Heart left ventricle (tissue), 16 donors: ENCODE measurements around the gene CRISPLD2. TPM values are rescaled to one million over a fixed set of nuclear protein-coding genes. Genes with fewer than 3 reads are reported as not detected.

Source experiments
- ATAC-seq, 4 donors: fragments of 200-7000 bp; cut with Tn5 transposase; one replicate each; pipeline ENCODE4 v1.9.1; 2020 to 2022; ENCODE audit warnings: moderate library complexity in 4 of 4, mild to moderate bottlenecking in 3 of 4, moderate number of reproducible peaks in 1 of 4
- DNase-seq, 5 donors: peaks; one replicate each; pipeline ENCODE4 v3.0.0-alpha.2; 2020
- H3K27ac ChIP-seq, 12 donors: fragments of 200-600 bp; sonication (generic) in 4 of 12; one replicate each; pipeline versions ENCODE4 v1.5.0 to v1.8.0; 2016 to 2022; ENCODE audit warnings: mild to moderate bottlenecking in 2 of 12
- H3K27me3 ChIP-seq, 9 donors: fragments of 200-600 bp; sonication (generic) in 2 of 9; one replicate each; pipeline versions ENCODE4 v1.5.1 to v1.8.0; 2016 to 2022; ENCODE audit warnings: mild to moderate bottlenecking in 3 of 9
- H3K36me3 ChIP-seq, 9 donors: fragments of 200-600 bp; sonication (generic) in 2 of 9; one replicate each; pipeline versions ENCODE4 v1.5.0 to v1.8.0; 2018 to 2022; ENCODE audit warnings: mild to moderate bottlenecking in 2 of 9
- H3K4me1 ChIP-seq, 12 donors: fragments of 200-600 bp; sonication (generic) in 4 of 12; one replicate each; pipeline versions ENCODE4 v1.5.0 to v1.8.0; 2016 to 2022; ENCODE audit warnings: mild to moderate bottlenecking in 3 of 12
- H3K4me3 ChIP-seq, 12 donors: fragments of 200-600 bp; sonication (generic) in 4 of 12; one replicate each; pipeline versions ENCODE4 v1.5.0 to v1.8.0; 2017 to 2022; ENCODE audit warnings: mild to moderate bottlenecking in 9 of 12, moderate library complexity in 4 of 12
- H3K9me3 ChIP-seq, 12 donors: fragments of 200-600 bp; sonication (generic) in 4 of 12; one replicate each; pipeline versions ENCODE4 v1.5.0 to v1.8.0; 2016 to 2022; ENCODE audit warnings: mild to moderate bottlenecking in 1 of 12
- CTCF ChIP-seq, 12 donors: fragments of 200-600 bp; sonication (generic) in 4 of 12; IDR thresholded peaks; one replicate each; pipeline versions ENCODE4 v1.5.0 to v1.8.0; 2018 to 2022; ENCODE audit warnings: antibody characterized with exemption in 12 of 12, mild to moderate bottlenecking in 5 of 12
- POLR2A ChIP-seq, 2 donors: fragments of 450-650 bp; IDR thresholded peaks; one replicate each; pipeline ENCODE4 v1.6.1; 2017; ENCODE audit warnings: antibody characterized with exemption in 2 of 2, mild to moderate bottlenecking in 2 of 2, moderate library complexity in 2 of 2
- WGBS, 4 donors: extraction: QIAGEN DNeasy Blood & Tissue Kit in 2 of 4; methylation state at CpG; one replicate each; pipeline versions ENCODE4 v1.1.5 to v1.1.7; 2013 to 2018; 5-methylcytosine and 5-hydroxymethylcytosine counted together
- intact Hi-C, 10 donors: fragments of 100-400 bp; cut with DNase I; formaldehyde crosslinking; loops; one replicate each; pipeline versions ENCODE4 v1.11.1 to v1.14.2; 2022
- polyA plus RNA-seq, 2 donors: library from polyadenylated mRNA; stranded (reverse); fragments of 200-250 nt; gene quantifications; one replicate each; pipeline ENCODE4 v1.2.3, GENCODE V29; 2013
- total RNA-seq, 9 donors: library from RNA; depleted of rRNA in 2 of 9; stranded (reverse); fragments of >200 nt in 2 of 9; fragmentation: NEBNext Ultra II Directional in 3 of 9; extraction: Animal tissue kit (Norgen Biotek cat#: 25700) in 3 of 9; gene quantifications; one replicate each; pipeline versions ENCODE4 v1.1.0 to v1.2.4, GENCODE V29; 2016 to 2023
- donor health status: ischemic (EF 13 %, LVEDD 7.1; RV severe dilation, severe dysfunction).
- donor health status: healthy with polysubstance abuse.
- donor health status: DM: no; HTN: yes; CAD: no.
- donor health status: DM: no; HTN: no; CAD: no.
- donor health status: ischemic (EF 25% LVEDD 6.9; RV normal size, moderate dysfunction).
- donor health status: ischemic (EF 25% LVEDD 5.7; RV mildly dilated, moderate dysfunction).
- donor health status: healthy.
- donor health status: DM: yes; HTN: yes; CAD: no.
- donor health status: ischemic (EF 35%, LVEDD 5.7; RV mildly dilated, moderate dysfunction).
- donor health status: nonischemic (EF 11% LVEDD 7.7; RV severe dilation, severe dysfunction).
- donor health status: DM: yes; HTN: yes; CAD: no.
- donor health status: PGD.
- donor health status: ischemic (EF 29% LVEDD 5.4; RV normal size, mild dysfunction).
- donor health status: nonischemic (EF 23%, LVEDD 6.1; RV moderate dilation, normal function).

CRISPLD2 gene
- total and polyA plus RNA-seq, 11 donors, result 8.0 to 153 (median 12.9) TPM

GRCh38 chr16:84957192-84957591 is 137.4 kb downstream of the CRISPLD2 start:
- TF ChIP-seq POLR2A (IDR thresholded peaks at IDR 0.05) (no peak), CTCF (IDR thresholded peaks at IDR 0.05) (no peak)
- ATAC-seq (no peak), DNase-seq (no peak)
- Histone ChIP-seq H3K9me3 (no peaks in the 10 kb centered on the region), H3K4me1 (peaks cover 0 to 17% (median 13%) of the 10 kb centered on the region in 12 donors), H3K27ac (no peak overlapping the region), H3K4me3 (no peak overlapping the region), H3K36me3 (no peaks in the 10 kb centered on the region), H3K27me3 (peaks cover 0 to 5% (median 0%) of the 10 kb centered on the region in 9 donors)
- intact Hi-C loops, result no loop called here
- 87 to 88% (median 88%) methylated on average over 5 of the region's 5 CpGs for WGBS, 4 donors

GRCh38 chr16:84957792-84958191 is 138.0 kb downstream of the CRISPLD2 start:
- 86 to 100% (median 96%) methylated on average over 1 of the region's 1 CpG for WGBS, 4 donors
- no peak for ATAC-seq
- TF ChIP-seq POLR2A (IDR thresholded peaks at IDR 0.05), result no peak
- TF ChIP-seq CTCF (IDR thresholded peaks at IDR 0.05), result no peak

More at GRCh38 chr16:84957792-84958191, 138.0 kb downstream of the CRISPLD2 start:
- no peak for DNase-seq
- intact Hi-C loops, result no loop called here
- H3K4me3 ChIP-seq, result no peak overlapping the region
- H3K4me1 ChIP-seq, result peaks cover 0 to 11% (median 7%) of the 10 kb centered on the region in 12 donors
- H3K36me3 ChIP-seq, result no peaks in the 10 kb centered on the region
- no peak overlapping the region for H3K27ac ChIP-seq
- H3K9me3 ChIP-seq, result no peaks in the 10 kb centered on the region
- peaks cover 0 to 5% (median 0%) of the 10 kb centered on the region in 9 donors for H3K27me3 ChIP-seq

Other genes with a start within 250 kb of the CRISPLD2 start
- 100 to 1,000 TPM in 1 of 9 donors, 10 to 100 TPM in 5, 1 to 10 TPM in 3; 6.8 to 120 (median 11.0) TPM for gene COTL1, start 201.9 kb upstream of the CRISPLD2 start, total RNA-seq
- 10 to 100 TPM in 1 of 2 donors, 1 to 10 TPM in 1; 5.2 to 23.8 TPM for gene COTL1, start 201.9 kb upstream of the CRISPLD2 start, polyA plus RNA-seq
- 10 to 100 TPM; 44.0 to 93.0 (median 62.0) TPM for gene KLHL36, start 171.5 kb upstream of the CRISPLD2 start, total RNA-seq
- 10 to 100 TPM; 19.2 to 39.2 TPM for gene KLHL36, start 171.5 kb upstream of the CRISPLD2 start, polyA plus RNA-seq
- gene USP10, start 120.0 kb upstream of the CRISPLD2 start, total RNA-seq, result 10 to 100 TPM; 57.3 to 73.5 (median 62.9) TPM
- gene USP10, start 120.0 kb upstream of the CRISPLD2 start, polyA plus RNA-seq, result 10 to 100 TPM; 17.8 to 46.8 TPM
- gene ZDHHC7, start 191.6 kb downstream of the CRISPLD2 start, total RNA-seq, result 10 to 100 TPM; 32.9 to 66.7 (median 44.7) TPM
- gene ZDHHC7, start 191.6 kb downstream of the CRISPLD2 start, polyA plus RNA-seq, result 10 to 100 TPM; 12.0 to 29.7 TPM
- gene KIAA0513, start 207.8 kb downstream of the CRISPLD2 start, total RNA-seq, result 10 to 100 TPM in 4 of 9 donors, 1 to 10 TPM in 5; 4.8 to 14.0 (median 10.0) TPM
- gene KIAA0513, start 207.8 kb downstream of the CRISPLD2 start, polyA plus RNA-seq, result 1 to 10 TPM; 4.5 to 6.7 TPM